Endometrial microvascular endothelial cells (primary cell): ENCODE data around the gene RFPL3. TPM values are rescaled to one million over a fixed set of nuclear protein-coding genes. Genes with fewer than 3 reads are reported as not detected.

Experiments used
- in situ Hi-C: cut with HindIII; loops from 2 replicates; pipeline ENCODE4 v1.10.0; 2017; ENCODE audit warnings: low sequenced_read_pairs, low pct_unique_long_range_greater_than_20kb; ENCODE audit errors: inconsistent ontology term
- total RNA-seq: library from RNA; depleted of rRNA; stranded (reverse); fragments of >200 nt; gene quantifications from one replicate; pipeline ENCODE4 v1.2.3, GENCODE V29; 2015; ENCODE audit errors: inconsistent ontology term

The RFPL3 gene
- total RNA-seq, 1 donor from 2014 or later = not detected

GRCh38 chr22:32396746-32397145 lies 39.1 kb downstream of the RFPL3 start:
- in situ Hi-C loops = no loop called here

DNA sequence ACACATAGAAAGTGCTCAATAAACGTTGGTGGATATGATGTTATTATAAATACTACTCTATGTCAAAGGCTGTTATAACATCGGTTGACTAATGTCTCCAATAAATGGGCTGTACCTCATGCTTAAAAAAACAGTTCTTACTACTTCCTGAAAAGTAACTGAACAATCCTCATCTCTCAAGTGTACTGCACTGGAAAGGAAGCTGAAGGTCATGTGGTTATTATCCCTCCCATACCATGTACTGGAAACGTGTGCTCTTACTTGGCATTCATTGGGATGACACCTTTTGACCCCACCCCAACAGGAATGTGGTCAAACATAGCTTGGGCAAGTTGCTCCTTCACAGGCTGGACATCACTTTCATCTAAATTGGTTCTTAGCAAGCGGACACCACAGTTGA lies 43.8 kb downstream of the RFPL3 start:
- in situ Hi-C loops = loop anchor here (25.0 kb wide), 1 partner anchor 139 kb away; the partner anchor contains the start of gene SLC5A4

- in situ Hi-C loops = loop anchor here (25.0 kb wide), 1 partner anchor 142 kb away; the partner anchor contains the start of gene SLC5A4
Measured at GRCh38 chr22:32404021-32404420, 46.4 kb downstream of the RFPL3 start.

GRCh38 chr22:32407312-32407711 lies 49.6 kb downstream of the RFPL3 start:
- in situ Hi-C loops = loop anchor here (25.0 kb wide), 1 partner anchor 145 kb away; the partner anchor contains the start of gene SLC5A4

DNA sequence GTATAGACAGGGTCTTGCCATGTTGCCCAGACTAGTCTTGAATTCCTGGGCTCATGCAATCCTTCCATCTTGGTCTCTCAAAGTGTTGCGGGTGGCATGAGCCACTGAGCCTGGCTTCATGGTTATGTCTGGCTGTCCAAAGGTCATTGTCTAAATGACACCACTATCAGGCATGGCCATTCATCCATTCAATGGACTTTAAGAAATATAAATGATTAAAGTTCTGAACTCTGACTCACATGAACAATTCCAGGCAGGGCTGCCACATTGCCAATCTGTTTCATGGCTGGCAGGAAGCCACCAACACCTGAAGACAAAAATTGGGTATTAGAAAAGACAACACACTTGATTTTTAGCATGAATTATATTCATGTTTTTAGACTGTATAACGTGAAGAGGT lies 50.3 kb downstream of the RFPL3 start:
- in situ Hi-C loops = loop anchor here (25.0 kb wide), 1 partner anchor 146 kb away; the partner anchor contains the start of gene SLC5A4

DNA sequence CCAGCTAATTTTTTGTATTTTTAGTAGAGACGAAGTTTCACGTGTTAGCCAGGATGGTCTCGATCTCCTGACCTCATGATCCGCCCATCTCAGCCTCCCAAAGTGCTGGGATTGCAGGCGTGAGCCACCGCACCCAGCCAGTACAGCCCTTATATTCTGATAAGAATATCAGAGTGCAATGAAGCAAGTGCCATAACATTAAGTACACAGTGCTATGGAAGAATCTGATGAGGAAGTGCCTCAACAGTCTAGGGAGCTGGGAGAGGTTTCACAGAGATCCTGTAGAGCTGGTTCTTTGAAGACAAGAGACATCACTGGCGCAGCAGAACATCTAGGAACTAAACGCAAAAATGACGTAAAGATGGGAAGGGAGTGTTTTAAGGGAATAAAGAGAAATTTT lies 52.3 kb downstream of the RFPL3 start:
- in situ Hi-C loops = loop anchor here (25.0 kb wide), 1 partner anchor 148 kb away; the partner anchor contains the start of gene SLC5A4

GRCh38 chr22:32410459-32410858 lies 52.8 kb downstream of the RFPL3 start:
- in situ Hi-C loops = loop anchor here (25.0 kb wide), 1 partner anchor 148 kb away; the partner anchor contains the start of gene SLC5A4

Other genes with a start within 250 kb of the RFPL3 start
- not detected for gene C22orf42, start 198.6 kb upstream of the RFPL3 start, total RNA-seq
- not detected for gene RFPL2, start 152.8 kb upstream of the RFPL3 start, total RNA-seq
- gene SLC5A4, start 102.5 kb upstream of the RFPL3 start, total RNA-seq = under 0.01 TPM
- gene RTCB, start 54.4 kb downstream of the RFPL3 start, total RNA-seq = 171 TPM
- gene BPIFC, start 106.6 kb downstream of the RFPL3 start, total RNA-seq = not detected
- gene FBXO7, start 116.9 kb downstream of the RFPL3 start, total RNA-seq = 102 TPM